ENCODE results near the gene CUX1. TPM values are rescaled to one million over a fixed set of nuclear protein-coding genes. Genes with fewer than 3 reads are reported as not detected.

Gene CUX1
- total and polyA plus RNA-seq, 2 of the 13 experiments (the other 11 are each of a cell fraction or from before 2014, with no cell fraction given): 13.7 to 14.9 TPM

GRCh38 chr7:101896316-101896715, 78.9 kb downstream of the CUX1 start:
- no peak for FAIRE-seq
- no peak overlapping the region for H2AFZ ChIP-seq (ENCODE audit: low read length)
- H4K20me1 ChIP-seq (ENCODE audit: insufficient read depth, low read length): no peaks in the 10 kb centered on the region; the same call in 1 of the 2 replicates
- no peak for ATAC-seq
- no peak overlapping the region for H3K27ac ChIP-seq (ENCODE audit: extremely low read length, insufficient read depth, low read length)
- CTCF ChIA-PET (ENCODE audit: low intra/inter-chr PET ratio, low total read pairs): no interaction called here
- peaks cover 8% of the 10 kb centered on the region for H3K4me1 ChIP-seq (ENCODE audit: insufficient read depth, low read length)
- TF ChIP-seq ZNF331 (CRISPR knock-in tag; IDR thresholded peaks at IDR 0.05) (no peak), ZNF326 (CRISPR knock-in tag; IDR thresholded peaks at IDR 0.05; ENCODE audit: borderline replicate concordance) (no peak), GLI4 (CRISPR knock-in tag; IDR thresholded peaks at IDR 0.05; ENCODE audit: borderline replicate concordance) (no peak)
- H3K9me3 ChIP-seq (ENCODE audit: low read length): no peaks in the 10 kb centered on the region
- in situ Hi-C loops (cut with HindIII; ENCODE audit: extremely low pct_ligation_motif_present, low pct_unique_long_range_greater_than_20kb): no loop called here
- peaks cover 62% of the 10 kb centered on the region for H3K79me2 ChIP-seq (ENCODE audit: insufficient read depth, low read length)
- no peaks in the 10 kb centered on the region for H3K36me3 ChIP-seq (replicated peaks in 1 of 2; ENCODE audit: control insufficient read depth in 1 of 2, insufficient read depth in 2 of 2, low read length in 2 of 2)
- no peak for DNase-seq (ENCODE audit: low spot score)
- 98% methylated on average over 9 of the region's 9 CpGs for WGBS (ENCODE audit: low lambda C conversion rate)
- H3K4me2 ChIP-seq (ENCODE audit: low read depth, low read length): no peak overlapping the region
- no peak overlapping the region for H3K9ac ChIP-seq (ENCODE audit: insufficient read depth, low read depth, low read length)
- intact Hi-C loops (cut with micrococcal nuclease; ENCODE audit: unreplicated experiment): no loop called here
- H3K4me3 ChIP-seq (replicated peaks in 1 of 3; ENCODE audit: insufficient read depth in 1 of 3, low read depth in 2 of 3, low read length in 3 of 3): no peak overlapping the region
- POLR2A ChIA-PET: no interaction called here
- no peaks in the 10 kb centered on the region for H3K27me3 ChIP-seq (ENCODE audit: control insufficient read depth in 1 of 2, insufficient read depth in 2 of 2, low read length in 2 of 2)
- BruUV-seq (replicated peaks): no TSS peak

DNA sequence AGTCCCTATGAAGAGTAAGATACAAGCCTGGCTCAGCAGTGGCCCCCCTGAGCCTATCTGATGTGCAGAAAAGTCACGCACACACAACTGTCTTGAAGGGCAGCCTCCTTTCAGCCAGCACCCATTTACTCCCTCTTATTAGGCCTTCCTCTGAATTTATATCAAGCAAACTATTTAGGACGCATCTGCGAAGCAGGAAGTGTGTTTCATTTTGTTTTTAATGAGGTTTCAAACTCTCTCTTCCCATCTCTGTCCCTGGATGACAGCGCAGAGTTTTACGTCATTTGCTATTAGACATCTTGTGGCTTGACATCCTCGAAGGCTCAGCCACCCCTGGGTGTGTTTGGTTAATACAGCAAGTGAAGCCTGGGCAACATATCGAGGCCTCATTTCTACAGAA, 79.5 kb downstream of the CUX1 start:
- no peaks in the 10 kb centered on the region for H3K36me3 ChIP-seq (replicated peaks in 1 of 2; ENCODE audit: control insufficient read depth in 1 of 2, insufficient read depth in 2 of 2, low read length in 2 of 2)
- H4K20me1 ChIP-seq (ENCODE audit: insufficient read depth, low read length): no peaks in the 10 kb centered on the region; the same call in 1 of the 2 replicates
- peaks cover 61% of the 10 kb centered on the region for H3K79me2 ChIP-seq (ENCODE audit: insufficient read depth, low read length)
- POLR2A ChIA-PET: no interaction called here
- H3K9me3 ChIP-seq (ENCODE audit: low read length): no peaks in the 10 kb centered on the region
- DNase-seq (ENCODE audit: low spot score) (no peak), ATAC-seq (no peak), FAIRE-seq (no peak)
- no peak overlapping the region for H3K9ac ChIP-seq (ENCODE audit: insufficient read depth, low read depth, low read length)
- H3K4me1 ChIP-seq (ENCODE audit: insufficient read depth, low read length): peaks cover 2% of the 10 kb centered on the region; the same call in 1 of the 2 replicates
- no peak overlapping the region for H2AFZ ChIP-seq (ENCODE audit: low read length)
- BruUV-seq (replicated peaks): no TSS peak
- CTCF ChIA-PET (ENCODE audit: low intra/inter-chr PET ratio, low total read pairs): no interaction called here
- H3K4me3 ChIP-seq (replicated peaks in 1 of 3; ENCODE audit: insufficient read depth in 1 of 3, low read depth in 2 of 3, low read length in 3 of 3): no peak overlapping the region
- no peaks in the 10 kb centered on the region for H3K27me3 ChIP-seq (ENCODE audit: control insufficient read depth in 1 of 2, insufficient read depth in 2 of 2, low read length in 2 of 2)
- in situ Hi-C loops (cut with HindIII; ENCODE audit: extremely low pct_ligation_motif_present, low pct_unique_long_range_greater_than_20kb): no loop called here
- H3K27ac ChIP-seq (ENCODE audit: extremely low read length, insufficient read depth, low read length): no peak overlapping the region
- WGBS (ENCODE audit: low lambda C conversion rate): 95% methylated on average over 7 of the region's 7 CpGs
- intact Hi-C loops (cut with micrococcal nuclease; ENCODE audit: unreplicated experiment): no loop called here
- no peak overlapping the region for H3K4me2 ChIP-seq (ENCODE audit: low read depth, low read length)
- TF ChIP-seq ZNF879 (CRISPR knock-in tag; IDR thresholded peaks at IDR 0.05) (no peak), DRAP1 (CRISPR knock-in tag; IDR thresholded peaks at IDR 0.05) (no peak), SP5 (CRISPR knock-in tag; IDR thresholded peaks at IDR 0.05; ENCODE audit: borderline replicate concordance, low read depth) (no peak), CBX1 (IDR thresholded peaks at IDR 0.05; ENCODE audit: low read depth) (no peak), ZNF577 (CRISPR knock-in tag; IDR thresholded peaks at IDR 0.05; ENCODE audit: borderline replicate concordance, low read depth) (no peak), ZSCAN25 (CRISPR knock-in tag; IDR thresholded peaks at IDR 0.05) (no peak), MTA1 (CRISPR knock-in tag; IDR thresholded peaks at IDR 0.05; ENCODE audit: borderline replicate concordance) (no peak)
- TF ChIP-seq, protein P1, sequence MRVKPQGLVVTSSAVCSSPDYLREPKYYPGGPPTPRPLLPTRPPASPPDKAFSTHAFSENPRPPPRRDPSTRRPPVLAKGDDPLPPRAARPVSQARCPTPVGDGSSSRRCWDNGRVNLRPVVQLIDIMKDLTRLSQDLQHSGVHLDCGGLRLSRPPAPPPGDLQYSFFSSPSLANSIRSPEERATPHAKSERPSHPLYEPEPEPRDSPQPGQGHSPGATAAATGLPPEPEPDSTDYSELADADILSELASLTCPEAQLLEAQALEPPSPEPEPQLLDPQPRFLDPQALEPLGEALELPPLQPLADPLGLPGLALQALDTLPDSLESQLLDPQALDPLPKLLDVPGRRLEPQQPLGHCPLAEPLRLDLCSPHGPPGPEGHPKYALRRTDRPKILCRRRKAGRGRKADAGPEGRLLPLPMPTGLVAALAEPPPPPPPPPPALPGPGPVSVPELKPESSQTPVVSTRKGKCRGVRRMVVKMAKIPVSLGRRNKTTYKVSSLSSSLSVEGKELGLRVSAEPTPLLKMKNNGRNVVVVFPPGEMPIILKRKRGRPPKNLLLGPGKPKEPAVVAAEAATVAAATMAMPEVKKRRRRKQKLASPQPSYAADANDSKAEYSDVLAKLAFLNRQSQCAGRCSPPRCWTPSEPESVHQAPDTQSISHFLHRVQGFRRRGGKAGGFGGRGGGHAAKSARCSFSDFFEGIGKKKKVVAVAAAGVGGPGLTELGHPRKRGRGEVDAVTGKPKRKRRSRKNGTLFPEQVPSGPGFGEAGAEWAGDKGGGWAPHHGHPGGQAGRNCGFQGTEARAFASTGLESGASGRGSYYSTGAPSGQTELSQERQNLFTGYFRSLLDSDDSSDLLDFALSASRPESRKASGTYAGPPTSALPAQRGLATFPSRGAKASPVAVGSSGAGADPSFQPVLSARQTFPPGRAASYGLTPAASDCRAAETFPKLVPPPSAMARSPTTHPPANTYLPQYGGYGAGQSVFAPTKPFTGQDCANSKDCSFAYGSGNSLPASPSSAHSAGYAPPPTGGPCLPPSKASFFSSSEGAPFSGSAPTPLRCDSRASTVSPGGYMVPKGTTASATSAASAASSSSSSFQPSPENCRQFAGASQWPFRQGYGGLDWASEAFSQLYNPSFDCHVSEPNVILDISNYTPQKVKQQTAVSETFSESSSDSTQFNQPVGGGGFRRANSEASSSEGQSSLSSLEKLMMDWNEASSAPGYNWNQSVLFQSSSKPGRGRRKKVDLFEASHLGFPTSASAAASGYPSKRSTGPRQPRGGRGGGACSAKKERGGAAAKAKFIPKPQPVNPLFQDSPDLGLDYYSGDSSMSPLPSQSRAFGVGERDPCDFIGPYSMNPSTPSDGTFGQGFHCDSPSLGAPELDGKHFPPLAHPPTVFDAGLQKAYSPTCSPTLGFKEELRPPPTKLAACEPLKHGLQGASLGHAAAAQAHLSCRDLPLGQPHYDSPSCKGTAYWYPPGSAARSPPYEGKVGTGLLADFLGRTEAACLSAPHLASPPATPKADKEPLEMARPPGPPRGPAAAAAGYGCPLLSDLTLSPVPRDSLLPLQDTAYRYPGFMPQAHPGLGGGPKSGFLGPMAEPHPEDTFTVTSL (CRISPR knock-in tag; IDR thresholded peaks at IDR 0.05; ENCODE audit: borderline replicate concordance): no peak
